Measurements from ENCODE around the gene CCDC122. TPM values are rescaled to one million over a fixed set of nuclear protein-coding genes. Genes with fewer than 3 reads are reported as not detected.
A peak's percentile ranks its signal among the peaks of the same experiment; 100 is the strongest.
"Not testable (repeated sequence)": the region's sequence is repeated elsewhere in the genome, so short reads cannot be mapped to it uniquely, and the experiment has no call there.

CCDC122 gene
- total RNA-seq, 3 donors from 2014 or later (not counting 1 experiment from before 2014, with no cell fraction given), result 1.2 to 2.1 (median 1.6) TPM

GRCh38 chr13:43838909-43839308 lies 40.6 kb downstream of the CCDC122 start:
- Histone ChIP-seq H3K4me1 (ENCODE audit: control insufficient read depth, insufficient read depth, low read length) (no peaks in the 10 kb centered on the region), H3K4me3 (ENCODE audit: low read length) (no peak overlapping the region), H3K27ac (ENCODE audit: low read length) (no peak overlapping the region), H3K27me3 (ENCODE audit: control insufficient read depth, insufficient read depth, low read length) (no peaks in the 10 kb centered on the region), H3K36me3 (ENCODE audit: control insufficient read depth, insufficient read depth, low read length) (no peaks in the 10 kb centered on the region), H3K9me3 (ENCODE audit: control insufficient read depth, insufficient read depth, low read length) (no peaks in the 10 kb centered on the region)
- H3K27me3 Mint-ChIP-seq (ENCODE audit: low read depth in 2 of 2), result peaks cover 2 to 3% of the 10 kb centered on the region in 2 donors
- DNase-seq (no peak), ATAC-seq (no peak)
- no peak for TF ChIP-seq CTCF (IDR thresholded peaks at IDR 0.05)
- H3K9me3 Mint-ChIP-seq, result no peaks in the 10 kb centered on the region
- WGBS (ENCODE audit: insufficient coverage), result 84% methylated on average over 3 of the region's 4 CpGs
- H3K36me3 Mint-ChIP-seq, result no peaks in the 10 kb centered on the region
- intact Hi-C loops (cut with micrococcal nuclease), result no loop called here
- H3K4me3 Mint-ChIP-seq, result no peak overlapping the region
- H3K27ac Mint-ChIP-seq, result no peak overlapping the region
- peaks cover 0 to 12% of the 10 kb centered on the region in 2 donors for H3K4me1 Mint-ChIP-seq

- no CpG with 5 or more reads among the region's 2 CpGs for WGBS (ENCODE audit: insufficient coverage)
- no peaks in the 10 kb centered on the region for H3K4me1 ChIP-seq (ENCODE audit: control insufficient read depth, insufficient read depth, low read length)
- Mint-ChIP-seq H3K27ac (no peak overlapping the region), H3K4me3 (no peak overlapping the region), H3K9me3 (no peaks in the 10 kb centered on the region), H3K27me3 (ENCODE audit: low read depth in 2 of 2) (peaks cover 0 to 25% of the 10 kb centered on the region in 2 donors), H3K4me1 (peaks cover 0 to under 1% of the 10 kb centered on the region in 2 donors), H3K36me3 (no peaks in the 10 kb centered on the region)
- no peak overlapping the region for H3K27ac ChIP-seq (ENCODE audit: low read length)
- TF ChIP-seq CTCF (IDR thresholded peaks at IDR 0.05), result no peak
- ATAC-seq (peak in 1 of 3 donors; percentile 80), DNase-seq (no peak)
- H3K4me3 ChIP-seq (ENCODE audit: low read length), result no peak overlapping the region
- H3K9me3 ChIP-seq (ENCODE audit: control insufficient read depth, insufficient read depth, low read length), result no peaks in the 10 kb centered on the region
- intact Hi-C loops (cut with micrococcal nuclease), result no loop called here
- H3K36me3 ChIP-seq (ENCODE audit: control insufficient read depth, insufficient read depth, low read length), result no peaks in the 10 kb centered on the region
- H3K27me3 ChIP-seq (ENCODE audit: control insufficient read depth, insufficient read depth, low read length), result no peaks in the 10 kb centered on the region
Measured at GRCh38 chr13:43835701-43836100, 43.8 kb downstream of the CCDC122 start.

GRCh38 chr13:43831088-43831487 lies 48.5 kb downstream of the CCDC122 start:
- Histone ChIP-seq H3K27me3 (ENCODE audit: control insufficient read depth, insufficient read depth, low read length) (no peaks in the 10 kb centered on the region), H3K4me3 (ENCODE audit: low read length) (no peak overlapping the region), H3K9me3 (ENCODE audit: control insufficient read depth, insufficient read depth, low read length) (no peaks in the 10 kb centered on the region), H3K4me1 (ENCODE audit: control insufficient read depth, insufficient read depth, low read length) (no peaks in the 10 kb centered on the region), H3K36me3 (ENCODE audit: control insufficient read depth, insufficient read depth, low read length) (no peaks in the 10 kb centered on the region), H3K27ac (ENCODE audit: low read length) (no peak overlapping the region)
- no peak for DNase-seq
- ATAC-seq, result no peak
- Mint-ChIP-seq H3K27ac (no peak overlapping the region), H3K9me3 (no peaks in the 10 kb centered on the region), H3K27me3 (ENCODE audit: low read depth in 2 of 2) (peaks cover 11 to 40% of the 10 kb centered on the region in 2 donors), H3K36me3 (no peaks in the 10 kb centered on the region), H3K4me1 (no peaks in the 10 kb centered on the region), H3K4me3 (no peak overlapping the region)
- 83% methylated on average over 2 of the region's 2 CpGs for WGBS (ENCODE audit: insufficient coverage)
- intact Hi-C loops (cut with micrococcal nuclease), result no loop called here
- TF ChIP-seq CTCF (IDR thresholded peaks at IDR 0.05), result no peak

GRCh38 chr13:43830497-43830881 lies 49.1 kb downstream of the CCDC122 start:
- no peak overlapping the region for H3K27ac Mint-ChIP-seq
- no peak overlapping the region for H3K4me3 Mint-ChIP-seq
- no peak for TF ChIP-seq CTCF (IDR thresholded peaks at IDR 0.05)
- Histone ChIP-seq H3K4me1 (ENCODE audit: control insufficient read depth, insufficient read depth, low read length) (no peaks in the 10 kb centered on the region), H3K36me3 (ENCODE audit: control insufficient read depth, insufficient read depth, low read length) (no peaks in the 10 kb centered on the region), H3K4me3 (ENCODE audit: low read length) (no peak overlapping the region), H3K27ac (ENCODE audit: low read length) (no peak overlapping the region), H3K27me3 (ENCODE audit: control insufficient read depth, insufficient read depth, low read length) (no peaks in the 10 kb centered on the region), H3K9me3 (ENCODE audit: control insufficient read depth, insufficient read depth, low read length) (no peaks in the 10 kb centered on the region)
- intact Hi-C loops (cut with micrococcal nuclease), result no loop called here
- DNase-seq (no peak), ATAC-seq (no peak)
- no peaks in the 10 kb centered on the region for H3K9me3 Mint-ChIP-seq
- H3K36me3 Mint-ChIP-seq, result no peaks in the 10 kb centered on the region
- no peaks in the 10 kb centered on the region for H3K4me1 Mint-ChIP-seq
- peaks cover 11 to 40% of the 10 kb centered on the region in 2 donors for H3K27me3 Mint-ChIP-seq (ENCODE audit: low read depth in 2 of 2)
- WGBS (ENCODE audit: insufficient coverage), result 85% methylated on average over 5 of the region's 5 CpGs

GRCh38 chr13:43824656-43825055 lies 54.9 kb downstream of the CCDC122 start:
- not testable (repeated sequence) for ATAC-seq

More at GRCh38 chr13:43824656-43825055, 54.9 kb downstream of the CCDC122 start:
- H3K36me3 Mint-ChIP-seq; H3K4me3 Mint-ChIP-seq; H3K27ac Mint-ChIP-seq; H3K36me3 ChIP-seq (ENCODE audit: control insufficient read depth, insufficient read depth, low read length); H3K4me1 ChIP-seq (ENCODE audit: control insufficient read depth, insufficient read depth, low read length); H3K9me3 Mint-ChIP-seq; H3K9me3 ChIP-seq (ENCODE audit: control insufficient read depth, insufficient read depth, low read length); H3K27ac ChIP-seq (ENCODE audit: low read length); H3K4me3 ChIP-seq (ENCODE audit: low read length); H3K27me3 ChIP-seq (ENCODE audit: control insufficient read depth, insufficient read depth, low read length); H3K4me1 Mint-ChIP-seq; intact Hi-C loops (cut with micrococcal nuclease); DNase-seq: not testable (repeated sequence)
- peaks cover 9 to 23% of the 10 kb centered on the region in 2 donors for H3K27me3 Mint-ChIP-seq (ENCODE audit: low read depth in 2 of 2)
- no CpG with 5 or more reads among the region's 1 CpG for WGBS (ENCODE audit: insufficient coverage)

Data from natural killer cell (primary cell).